ENCODE data around the gene ERICH6.

DNA sequence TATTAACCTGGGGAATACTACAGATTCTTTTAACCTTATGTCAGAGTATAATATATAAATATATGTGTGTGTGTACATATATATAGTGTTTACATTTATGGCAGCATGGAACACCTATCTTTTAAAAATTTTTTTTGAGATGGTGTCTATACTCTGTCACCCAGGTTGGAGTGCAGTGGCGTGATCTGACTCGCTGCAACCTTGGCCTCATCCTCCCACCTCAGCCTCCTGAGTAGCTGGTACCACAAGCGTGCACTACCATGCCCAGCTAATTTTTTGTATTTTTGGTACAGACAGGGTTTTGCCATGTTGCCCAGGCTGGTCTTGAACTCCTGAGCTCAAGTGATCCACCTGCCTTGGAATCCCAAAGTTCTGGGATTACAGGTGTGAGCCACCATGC, 18.5 kb upstream of the ERICH6 start:
- TF ChIP-seq, protein P1, sequence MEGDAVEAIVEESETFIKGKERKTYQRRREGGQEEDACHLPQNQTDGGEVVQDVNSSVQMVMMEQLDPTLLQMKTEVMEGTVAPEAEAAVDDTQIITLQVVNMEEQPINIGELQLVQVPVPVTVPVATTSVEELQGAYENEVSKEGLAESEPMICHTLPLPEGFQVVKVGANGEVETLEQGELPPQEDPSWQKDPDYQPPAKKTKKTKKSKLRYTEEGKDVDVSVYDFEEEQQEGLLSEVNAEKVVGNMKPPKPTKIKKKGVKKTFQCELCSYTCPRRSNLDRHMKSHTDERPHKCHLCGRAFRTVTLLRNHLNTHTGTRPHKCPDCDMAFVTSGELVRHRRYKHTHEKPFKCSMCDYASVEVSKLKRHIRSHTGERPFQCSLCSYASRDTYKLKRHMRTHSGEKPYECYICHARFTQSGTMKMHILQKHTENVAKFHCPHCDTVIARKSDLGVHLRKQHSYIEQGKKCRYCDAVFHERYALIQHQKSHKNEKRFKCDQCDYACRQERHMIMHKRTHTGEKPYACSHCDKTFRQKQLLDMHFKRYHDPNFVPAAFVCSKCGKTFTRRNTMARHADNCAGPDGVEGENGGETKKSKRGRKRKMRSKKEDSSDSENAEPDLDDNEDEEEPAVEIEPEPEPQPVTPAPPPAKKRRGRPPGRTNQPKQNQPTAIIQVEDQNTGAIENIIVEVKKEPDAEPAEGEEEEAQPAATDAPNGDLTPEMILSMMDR (conservative IDR thresholded peaks at IDR 0.05; ENCODE audit: low read depth, low read length): no peak
- no peak for TF ChIP-seq EZH2phosphoT487 (IDR thresholded peaks at IDR 0.05; ENCODE audit: borderline replicate concordance, low read length)

Data from PC-3 (cell line).